ENCODE measurements around the gene GCDH.
"Not testable (repeated sequence)": the region's sequence is repeated elsewhere in the genome, so short reads cannot be mapped to it uniquely, and the experiment has no call there.

The GCDH gene

DNA sequence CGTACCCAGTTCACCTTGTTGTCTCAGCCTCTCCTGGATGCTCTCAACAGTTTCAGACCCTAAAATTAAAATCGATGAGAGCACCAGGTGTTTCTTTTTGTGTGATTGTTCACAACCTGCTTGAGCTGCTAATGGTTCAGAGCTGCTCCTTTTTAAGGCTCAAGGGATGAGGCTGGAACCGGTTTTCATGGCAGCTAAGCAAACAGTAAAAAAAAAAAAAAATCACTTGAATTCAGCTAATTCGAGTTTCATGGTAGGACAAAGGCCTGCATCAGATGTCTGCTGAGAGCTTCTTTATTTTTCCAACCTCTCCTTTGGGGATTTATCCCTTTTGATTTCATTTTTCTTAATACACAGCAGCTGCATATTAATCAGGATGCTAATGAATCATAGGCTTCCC, 21.6 kb downstream of the GCDH start:
- DNase-seq = no peak

DNA sequence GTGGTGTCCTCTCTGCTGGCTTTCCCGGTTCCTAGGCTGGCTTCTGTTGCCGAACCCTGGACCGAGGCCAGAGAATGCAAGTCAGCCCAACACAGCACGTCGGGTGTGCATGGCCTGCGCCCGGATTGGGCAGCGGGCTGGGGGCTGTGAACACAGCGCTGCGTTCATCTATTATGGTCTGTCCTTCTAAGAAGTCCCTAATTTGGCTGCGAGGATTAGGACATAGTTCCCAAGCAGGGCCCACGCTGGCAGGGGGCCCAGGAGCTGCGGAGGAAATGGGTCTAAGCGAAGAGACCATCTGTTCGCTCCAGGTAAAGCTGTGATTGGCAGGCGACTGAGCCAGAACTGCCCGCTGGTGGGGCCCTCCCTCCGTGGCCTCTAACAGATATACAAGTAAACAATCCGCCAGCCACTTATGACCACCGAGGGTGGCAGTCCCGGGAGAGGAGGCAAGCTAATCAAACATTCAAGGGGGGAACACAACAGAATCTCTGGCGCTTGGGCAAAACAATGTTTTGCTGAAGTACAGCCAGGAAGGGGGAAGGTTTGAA, 22.1 kb downstream of the GCDH start:
- DNase-seq = no peak

DNA sequence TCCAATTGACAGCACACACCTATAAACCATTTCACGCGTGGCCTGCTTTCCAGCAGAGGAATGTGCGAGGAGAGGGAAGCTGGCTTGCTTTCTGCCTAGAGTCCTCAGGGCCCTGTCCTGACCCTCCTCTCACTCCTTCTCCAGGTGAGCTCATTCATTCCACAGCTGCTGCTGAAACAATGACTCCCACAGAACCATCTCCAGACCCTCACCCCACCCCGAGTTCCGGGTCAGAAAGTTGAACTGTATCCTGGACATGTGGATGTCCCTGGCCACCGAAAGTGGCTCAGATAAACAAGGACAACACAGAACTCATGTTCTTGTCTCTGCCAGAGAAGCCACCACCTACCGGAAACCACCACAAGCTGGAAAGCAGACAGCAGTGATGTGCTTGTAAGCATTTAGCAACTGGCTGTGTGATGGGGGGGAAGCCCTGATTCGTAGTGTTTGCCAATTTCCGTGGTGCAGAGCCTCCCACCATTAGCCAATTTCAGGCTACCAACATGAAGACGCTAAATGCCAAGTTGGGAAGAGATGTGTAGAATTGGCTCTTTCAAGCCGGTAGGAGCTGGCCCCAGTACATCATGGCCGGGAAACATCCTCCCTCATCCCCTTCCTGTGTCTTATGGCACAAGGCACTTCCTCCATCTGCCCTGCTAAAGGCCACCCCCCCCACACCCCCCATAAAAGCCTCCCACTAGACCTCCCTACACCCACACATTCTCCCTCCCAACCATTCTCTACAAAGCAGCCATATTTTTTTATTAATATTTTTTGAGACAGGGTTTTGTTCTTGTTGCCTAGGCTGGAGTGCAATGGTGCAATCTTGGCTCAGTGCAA, 23.1 kb downstream of the GCDH start:
- peak in 3 of 5 donors; percentile 35 to 75 (median 41) for DNase-seq

DNA sequence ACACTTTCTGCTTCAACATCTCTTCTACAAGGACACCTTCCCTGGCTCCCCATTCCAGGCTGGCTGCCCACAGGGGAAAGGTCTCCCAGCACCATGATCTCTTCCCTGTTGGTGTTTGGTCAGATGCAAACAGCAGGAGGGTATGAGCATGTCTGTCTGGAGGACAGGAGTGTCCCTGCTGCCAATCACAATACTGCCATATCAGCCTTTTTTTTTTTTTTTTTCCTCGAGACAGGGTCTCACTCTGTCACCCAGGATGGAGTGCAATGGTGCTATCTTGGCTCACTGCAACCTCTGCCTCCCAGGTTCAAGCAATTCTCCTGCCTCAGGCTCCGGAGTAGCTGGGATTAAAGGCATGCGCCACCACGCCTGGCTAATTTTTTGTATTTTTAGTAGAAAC, 24.9 kb downstream of the GCDH start:
- DNase-seq = not testable (repeated sequence)

DNA sequence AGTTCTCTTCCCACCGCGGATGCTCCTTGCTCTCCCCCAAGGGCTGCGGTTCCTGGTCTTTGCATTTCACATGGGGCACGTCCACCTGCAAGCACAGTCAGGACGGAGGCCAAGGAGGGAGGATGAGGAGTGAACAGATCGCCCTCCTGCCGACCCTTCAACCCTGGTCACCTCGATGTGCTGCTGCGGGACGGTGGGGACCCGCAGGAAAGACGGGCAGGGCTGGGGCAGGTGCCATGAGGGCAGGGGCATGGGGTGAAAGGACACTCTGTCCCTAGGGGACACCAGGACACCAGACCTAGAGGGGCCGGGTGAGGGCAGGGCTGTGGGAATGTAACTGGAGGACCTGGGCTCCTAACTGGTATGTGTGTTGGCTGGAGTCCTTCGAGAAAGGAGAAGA, 27.3 kb downstream of the GCDH start:
- no peak for DNase-seq

DNA sequence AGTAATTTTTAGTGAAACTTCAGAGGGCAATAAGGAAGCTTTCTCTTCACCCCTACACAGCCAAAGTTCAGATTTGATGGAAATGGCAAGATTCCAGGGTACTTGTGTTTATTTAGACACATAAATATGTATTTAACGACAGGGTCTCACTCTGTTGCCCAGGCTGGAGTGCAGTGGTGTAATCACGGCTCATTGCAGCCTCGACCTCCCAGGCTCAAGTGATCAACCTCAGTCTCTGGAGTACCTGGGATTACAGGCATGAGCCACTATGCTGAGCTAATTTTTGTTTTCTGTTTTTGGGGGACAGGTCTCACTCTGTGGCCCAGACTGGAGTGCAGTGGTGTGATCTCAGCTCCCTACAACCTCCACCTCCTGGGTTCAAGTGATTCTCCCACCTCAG, 30.1 kb downstream of the GCDH start:
- DNase-seq = no peak

DNA sequence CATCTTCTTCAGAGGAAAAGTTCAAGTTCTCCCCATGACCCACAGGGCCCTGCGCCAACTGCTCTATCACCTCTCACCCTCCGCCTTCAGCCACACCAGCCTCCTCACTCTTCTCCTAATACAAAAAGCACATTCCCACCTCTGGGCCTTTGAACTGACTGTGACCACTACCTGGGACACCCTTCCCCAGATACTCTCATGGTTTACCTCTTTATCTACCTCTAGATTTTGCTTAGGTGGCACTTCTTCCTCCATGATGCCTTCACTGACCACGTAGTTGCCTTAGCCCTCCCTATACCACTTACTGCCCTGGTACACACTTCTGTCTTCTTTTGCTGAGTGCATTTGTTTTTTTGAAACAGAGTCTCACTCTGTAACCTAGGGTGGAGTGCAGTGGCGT, 32.0 kb downstream of the GCDH start:
- DNase-seq = no peak

DNA sequence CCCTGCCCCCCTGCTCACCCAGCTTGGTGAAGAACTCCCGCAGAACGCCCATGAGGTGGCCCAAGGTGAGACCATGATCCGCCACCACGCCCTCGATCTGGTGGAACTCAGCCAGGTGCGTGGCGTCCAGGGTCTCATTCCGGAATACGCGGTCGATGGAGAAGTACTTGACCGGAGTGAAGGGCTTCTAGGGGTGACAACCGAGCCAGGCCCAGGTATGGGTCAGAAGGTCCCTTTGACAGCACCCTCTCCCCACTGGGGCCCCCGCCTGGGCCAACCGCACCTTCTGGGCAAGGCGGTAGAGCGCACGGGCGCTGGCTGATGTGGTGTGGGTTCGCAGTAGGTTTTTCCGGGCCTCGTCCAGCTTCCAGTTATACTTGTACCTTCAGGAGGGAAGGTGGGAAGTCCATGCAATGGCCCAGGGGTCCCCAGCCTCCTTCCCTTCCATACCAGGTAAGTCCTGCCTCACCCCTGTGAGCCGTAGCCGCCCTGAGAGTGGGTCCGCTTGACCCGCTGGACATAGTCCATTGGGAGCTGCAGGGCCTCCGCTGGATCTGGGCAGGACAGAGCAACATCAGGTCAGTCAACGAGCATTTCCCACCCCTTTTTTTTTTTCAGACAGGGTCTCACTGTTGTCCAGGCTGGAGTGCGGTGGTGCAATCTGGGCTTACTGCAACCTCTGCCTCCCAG, 33.8 kb downstream of the GCDH start:
- no peak for DNase-seq

DNA sequence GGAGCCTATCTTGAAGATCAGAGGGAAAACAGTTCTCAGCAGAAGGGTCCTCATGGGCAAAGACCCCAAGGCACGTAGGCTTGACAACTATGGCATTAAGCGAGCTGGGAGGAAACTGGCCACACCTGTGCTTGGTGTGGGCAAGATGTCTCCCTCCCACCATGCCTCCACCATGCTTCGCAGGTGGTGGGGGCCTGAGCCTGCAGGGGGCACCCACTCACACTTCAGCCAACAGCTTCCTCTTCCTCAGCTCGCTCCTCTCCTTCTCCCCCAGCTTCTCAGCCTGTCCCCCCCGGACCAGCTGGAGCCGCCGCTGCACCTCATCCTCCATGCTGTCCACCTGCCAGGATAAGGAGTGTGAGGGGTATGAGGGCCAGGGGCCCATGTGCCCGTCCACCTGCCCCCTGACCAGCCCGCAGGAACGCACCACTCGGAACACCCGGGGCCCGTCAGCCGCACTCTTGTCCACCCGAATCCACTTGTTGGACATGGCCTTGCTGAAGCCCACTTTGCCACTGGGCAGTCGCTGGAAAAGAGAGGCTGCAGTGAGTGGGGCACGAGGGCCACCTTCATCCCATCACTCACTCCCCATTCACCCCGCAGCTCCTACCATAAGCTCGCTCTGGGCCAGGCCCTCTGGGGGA, 39.2 kb downstream of the GCDH start:
- no peak for DNase-seq

DNA sequence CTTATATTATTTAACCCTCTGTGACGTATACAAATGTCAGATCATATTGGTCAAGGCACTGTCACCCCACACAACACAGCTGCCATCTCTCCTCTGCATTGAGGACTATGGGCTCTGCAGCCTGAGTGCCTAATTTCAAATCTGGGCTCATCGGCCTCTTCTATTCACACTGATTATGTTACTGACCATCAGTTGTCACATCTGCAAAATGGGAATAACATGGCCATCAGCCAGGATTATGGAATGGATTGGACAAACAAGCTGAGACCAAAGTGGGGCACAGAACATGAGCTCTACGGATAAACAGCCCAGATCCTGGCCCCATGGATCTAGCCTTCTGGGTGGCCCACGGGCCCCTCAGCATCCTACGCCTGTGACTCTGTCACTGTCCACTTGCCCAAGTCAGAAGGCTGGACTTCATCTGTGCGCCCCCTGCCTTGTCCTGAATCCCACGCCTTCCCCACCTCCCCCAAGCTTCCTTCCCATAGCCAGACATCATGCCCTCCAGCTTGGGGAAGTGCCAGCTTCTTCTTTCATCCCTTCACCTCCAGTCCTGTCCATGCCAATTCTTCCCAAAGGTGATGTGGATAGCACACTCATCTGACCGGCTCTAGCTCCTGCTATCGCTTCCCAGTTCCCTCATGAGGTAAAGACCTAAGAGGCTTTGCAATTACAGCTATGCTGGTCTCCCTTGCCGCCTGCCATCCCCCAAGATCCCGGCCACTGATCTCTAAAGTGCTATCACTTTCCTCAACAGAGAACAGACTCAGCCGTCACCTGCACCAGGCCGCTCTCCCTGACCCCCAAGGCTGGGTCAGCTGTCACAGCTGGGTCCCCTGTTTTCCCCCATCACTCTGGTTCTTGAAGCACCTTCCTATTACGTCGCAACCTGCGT, 41.7 kb downstream of the GCDH start:
- DNase-seq = no peak

DNA sequence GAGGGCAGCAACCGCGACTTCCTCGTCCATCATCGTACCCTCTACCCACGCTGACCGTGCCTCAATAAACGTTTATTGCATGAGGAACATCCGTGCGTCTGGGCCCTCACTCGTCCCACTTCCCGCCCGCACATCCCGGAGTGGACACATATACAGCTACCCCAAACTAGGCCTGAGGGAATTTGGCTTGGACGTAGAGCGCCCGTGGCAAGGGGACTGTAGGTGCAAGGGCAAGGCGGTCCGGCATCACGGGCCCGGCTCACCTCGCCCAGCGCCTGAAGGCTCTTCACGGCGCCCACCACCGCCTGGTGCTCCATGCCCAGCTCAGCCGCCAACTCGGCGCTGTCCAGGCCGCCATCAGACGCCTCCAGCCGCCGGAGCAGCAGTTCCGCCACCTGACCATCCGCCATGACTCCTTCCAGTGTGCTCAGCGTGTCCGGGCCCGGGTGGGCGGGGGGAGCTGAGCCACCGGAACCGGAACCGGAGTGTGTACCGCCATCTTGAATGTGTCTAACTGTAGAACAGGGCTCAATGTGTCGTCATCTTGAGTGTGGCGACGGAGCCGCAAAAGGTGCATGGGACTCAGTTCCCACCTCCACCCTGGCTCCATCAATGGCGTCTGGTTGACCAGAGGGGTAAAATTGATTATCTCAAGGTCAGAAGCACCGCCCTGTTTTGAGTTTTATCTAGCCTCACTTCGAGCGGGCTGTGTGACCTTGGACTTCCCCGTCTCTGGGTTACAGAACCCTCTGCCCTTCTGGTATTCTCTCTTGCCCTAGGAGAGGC, 42.5 kb downstream of the GCDH start, which contains the start of gene FARSA:
TSS of gene FARSA (minus strand) at position 425 of the 786 bp plus-strand sequence. CDS start at position 410, 15 bp downstream.
- peak; percentile 78 to 90 (median 84) for DNase-seq

DNA sequence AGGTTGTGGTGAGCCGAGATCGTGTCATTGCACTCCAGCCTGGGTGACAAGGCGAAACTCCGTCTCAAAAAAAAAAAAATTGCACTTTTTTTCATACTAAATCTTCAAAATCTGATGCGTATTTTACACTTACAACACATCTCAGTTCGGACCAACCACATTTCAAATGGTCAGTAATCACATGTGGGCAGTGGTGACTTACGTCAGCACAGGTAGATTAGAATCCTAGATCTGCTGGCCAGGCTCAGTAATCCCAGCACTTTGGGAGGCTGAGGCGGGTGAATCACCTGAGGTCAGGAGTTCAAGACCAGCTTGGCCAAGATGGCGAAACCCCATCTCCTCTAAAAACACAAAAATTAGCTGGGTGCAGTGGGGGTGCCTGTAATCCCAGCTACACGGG, 44.1 kb downstream of the GCDH start:
- DNase-seq = no peak

DNA sequence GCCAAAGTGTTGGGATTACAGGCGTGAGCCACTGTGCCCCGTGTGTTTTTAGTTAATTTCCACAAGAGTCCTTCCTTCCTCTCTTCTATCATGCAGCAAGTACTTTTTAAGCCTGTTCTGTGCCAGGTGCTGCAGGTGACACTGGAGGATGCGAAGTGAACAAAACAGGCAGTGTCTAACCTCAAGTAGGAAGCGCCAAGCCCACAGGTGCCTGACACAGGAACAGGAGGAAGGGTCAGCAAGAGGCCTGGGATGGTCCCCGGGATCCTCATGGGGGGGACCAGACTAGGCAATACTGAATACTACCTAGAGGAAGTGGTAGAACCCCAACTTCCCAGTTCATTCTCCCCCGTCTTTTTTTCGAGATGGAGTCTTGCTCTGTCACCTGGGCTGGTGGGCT, 45.6 kb downstream of the GCDH start:
- no peak for DNase-seq

DNA sequence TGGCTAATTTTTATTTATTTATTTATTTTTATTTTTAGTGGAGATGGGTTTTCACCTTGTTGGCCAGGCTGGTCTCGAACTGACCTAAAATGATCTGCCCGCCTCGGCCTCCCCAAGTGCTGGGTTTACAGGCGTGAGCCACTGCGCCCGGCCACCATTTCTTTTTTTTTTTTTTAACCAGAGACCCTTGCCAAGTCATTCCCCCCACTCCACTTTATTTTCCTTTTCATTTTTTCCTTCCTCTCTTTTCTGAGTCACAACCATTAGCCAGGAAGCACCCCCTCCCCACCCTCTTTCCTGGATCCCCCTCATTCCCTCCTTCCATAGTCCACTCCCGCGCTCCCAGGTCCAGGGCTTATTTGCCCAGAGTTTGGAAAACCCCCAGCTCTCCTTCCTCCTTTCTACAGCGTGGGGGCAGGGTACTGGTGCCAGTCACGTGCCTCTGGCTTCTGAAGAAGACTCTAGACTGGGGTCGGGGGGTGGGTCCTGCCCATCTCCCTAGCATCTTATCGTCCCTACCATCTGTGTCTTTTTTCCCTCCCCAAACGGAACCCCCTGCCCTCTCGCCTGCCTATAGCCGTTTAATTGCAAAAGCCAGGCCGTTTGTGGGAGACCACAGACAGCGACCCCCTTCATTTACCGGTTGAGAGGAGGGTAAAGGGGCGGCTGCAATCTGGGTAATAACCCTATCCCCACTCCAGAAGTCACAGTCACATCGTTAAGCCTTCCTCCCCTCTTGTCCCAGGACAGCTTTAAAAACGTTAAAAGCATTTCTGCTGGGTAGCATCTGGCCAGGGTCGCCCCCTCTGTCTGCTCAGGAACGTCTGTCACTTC, 46.4 kb downstream of the GCDH start:
- DNase-seq = no peak

DNA sequence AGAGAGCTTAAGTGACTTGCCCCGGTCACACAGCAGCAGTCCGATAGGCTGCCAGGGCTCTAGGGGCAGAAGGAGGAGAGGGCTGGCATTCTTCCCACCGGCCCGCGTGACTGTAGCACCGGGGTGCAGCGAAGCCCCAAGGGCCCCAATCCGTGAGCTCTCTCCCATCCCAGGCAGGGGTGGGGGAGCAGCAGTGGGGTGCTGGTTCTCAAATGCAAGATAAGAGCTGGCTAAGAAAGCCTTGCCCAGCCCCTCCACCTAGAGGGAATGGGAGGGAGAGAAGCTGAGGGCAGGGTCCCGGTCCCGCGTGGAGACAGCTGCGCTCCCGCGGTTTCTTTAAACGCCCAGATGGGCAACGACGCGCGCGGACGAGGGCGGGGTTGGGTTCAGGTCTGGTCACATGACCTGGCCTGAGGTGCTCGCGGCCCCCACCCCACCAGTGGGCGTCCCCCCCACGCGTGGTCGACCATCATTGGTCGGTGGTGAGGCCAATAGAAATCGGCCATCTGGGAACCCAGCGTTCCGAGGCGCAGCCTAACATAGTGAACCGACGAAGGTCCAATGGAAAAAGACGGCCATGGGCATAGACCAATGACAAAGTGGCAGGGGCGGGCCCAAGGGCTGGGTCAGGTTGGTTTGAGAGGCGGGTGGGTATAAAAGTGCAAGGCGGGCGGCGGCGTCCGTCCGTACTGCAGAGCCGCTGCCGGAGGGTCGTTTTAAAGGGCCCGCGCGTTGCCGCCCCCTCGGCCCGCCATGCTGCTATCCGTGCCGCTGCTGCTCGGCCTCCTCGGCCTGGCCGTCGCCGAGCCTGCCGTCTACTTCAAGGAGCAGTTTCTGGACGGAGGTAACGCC, 47.2 kb downstream of the GCDH start, which contains the start of gene CALR:
TSS of gene CALR (plus strand) at position 683 of the 852 bp plus-strand sequence. CDS start at position 754, 71 bp downstream.
- DNase-seq = peak; percentile 96 to 100 (median 98)

DNA sequence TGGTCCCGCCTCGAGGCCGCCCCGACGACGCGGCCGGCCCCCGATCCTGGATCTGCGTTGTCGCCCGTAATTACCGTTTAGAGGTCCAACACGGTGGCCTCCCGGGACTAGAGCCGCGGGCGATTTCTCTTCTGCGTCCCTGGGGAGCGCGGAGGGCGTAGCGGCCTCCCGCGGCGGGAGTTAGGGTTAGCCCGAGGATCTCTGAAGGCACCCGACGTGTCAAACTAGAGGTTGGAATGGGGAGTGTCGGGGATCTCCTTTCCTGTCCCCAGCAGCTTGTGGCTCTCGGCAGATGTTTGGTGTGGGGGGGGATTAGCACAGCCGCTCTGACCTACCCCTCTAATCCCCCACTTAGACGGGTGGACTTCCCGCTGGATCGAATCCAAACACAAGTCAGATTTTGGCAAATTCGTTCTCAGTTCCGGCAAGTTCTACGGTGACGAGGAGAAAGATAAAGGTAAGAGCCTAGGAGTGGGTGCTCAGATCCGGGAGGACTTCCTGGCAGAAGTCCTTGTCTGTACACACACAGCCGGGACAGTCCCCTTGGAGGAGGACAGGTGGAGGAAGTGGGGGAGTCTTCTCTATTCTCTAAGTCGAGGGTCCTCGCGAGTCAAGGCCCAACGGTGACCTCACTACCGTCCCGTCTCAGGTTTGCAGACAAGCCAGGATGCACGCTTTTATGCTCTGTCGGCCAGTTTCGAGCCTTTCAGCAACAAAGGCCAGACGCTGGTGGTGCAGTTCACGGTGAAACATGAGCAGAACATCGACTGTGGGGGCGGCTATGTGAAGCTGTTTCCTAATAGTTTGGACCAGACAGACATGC, 48.0 kb downstream of the GCDH start:
- DNase-seq = peak in 3 of 5 donors; percentile 25 to 49 (median 31)

DNA sequence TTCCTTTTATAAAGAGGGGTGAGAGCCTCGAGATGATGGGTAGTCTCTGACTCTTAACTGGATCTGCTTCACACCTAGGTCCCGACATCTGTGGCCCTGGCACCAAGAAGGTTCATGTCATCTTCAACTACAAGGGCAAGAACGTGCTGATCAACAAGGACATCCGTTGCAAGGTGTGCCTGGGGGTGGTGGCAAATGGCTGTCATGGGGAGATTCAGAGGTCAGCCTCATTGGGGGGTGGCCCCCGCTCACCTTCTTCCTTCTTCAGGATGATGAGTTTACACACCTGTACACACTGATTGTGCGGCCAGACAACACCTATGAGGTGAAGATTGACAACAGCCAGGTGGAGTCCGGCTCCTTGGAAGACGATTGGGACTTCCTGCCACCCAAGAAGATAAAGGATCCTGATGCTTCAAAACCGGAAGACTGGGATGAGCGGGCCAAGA, 49.0 kb downstream of the GCDH start:
- no peak for DNase-seq

DNA sequence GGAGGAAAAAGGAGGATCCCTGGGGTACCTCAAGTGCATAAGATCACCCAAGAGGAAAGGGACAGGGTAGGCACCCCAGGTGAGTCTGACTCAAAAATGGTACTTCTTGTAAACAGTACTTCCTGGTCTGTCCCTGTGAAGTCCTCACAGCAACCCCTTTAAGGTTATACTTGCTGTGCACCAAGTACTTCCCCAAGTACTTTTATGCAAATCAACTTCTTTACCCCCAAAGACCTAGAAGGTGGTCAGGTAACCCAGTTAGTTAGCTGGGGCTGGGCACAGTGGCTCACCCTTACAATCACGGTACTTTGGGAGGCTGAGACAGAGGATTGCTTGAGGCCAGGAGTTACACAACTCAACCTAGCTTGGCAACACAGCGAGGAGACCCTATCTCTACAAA, 49.9 kb downstream of the GCDH start:
- no peak for DNase-seq
